Measurements from ENCODE around the gene CD37.

- TF ChIP-seq CTCF (IDR thresholded peaks at IDR 0.05), result no peak
- TF ChIP-seq POLR2A (IDR thresholded peaks at IDR 0.05), result peak; percentile 1
These were observed 27.1 kb downstream of the CD37 start, which contains the start of gene TEAD2 for GRCh38 chr19:49362048-49362928.

All from right lobe of liver (tissue), 4 donors.